ENCODE results near the gene YDJC.

DNA sequence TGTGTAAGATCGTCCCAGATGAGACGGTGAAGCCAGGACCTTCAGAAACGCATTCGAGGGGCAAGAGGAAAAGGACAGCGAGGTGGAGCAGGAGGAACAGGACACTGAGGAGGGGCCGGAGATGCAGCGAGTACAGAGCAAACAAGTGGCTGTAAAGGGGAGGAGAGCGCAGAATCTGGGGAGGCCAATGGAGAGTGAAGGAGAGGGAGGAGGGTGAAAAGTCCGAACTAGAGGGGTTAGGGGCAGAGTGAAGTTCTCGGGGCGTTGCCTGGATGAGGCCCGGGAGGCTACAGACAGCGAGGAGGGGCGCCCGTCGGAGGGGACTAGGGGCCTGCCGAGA, 27.2 kb upstream of the YDJC start:
- TF ChIP-seq EZH2 (conservative IDR thresholded peaks at IDR 0.05; ENCODE audit: low read depth, low read length) (no peak), ZNF556 (CRISPR knock-in tag; IDR thresholded peaks at IDR 0.05; ENCODE audit: borderline replicate concordance) (no peak), CHD2 (IDR thresholded peaks at IDR 0.05; ENCODE audit: low read depth, low read length) (no peak)
- TF ChIP-seq, protein P1, sequence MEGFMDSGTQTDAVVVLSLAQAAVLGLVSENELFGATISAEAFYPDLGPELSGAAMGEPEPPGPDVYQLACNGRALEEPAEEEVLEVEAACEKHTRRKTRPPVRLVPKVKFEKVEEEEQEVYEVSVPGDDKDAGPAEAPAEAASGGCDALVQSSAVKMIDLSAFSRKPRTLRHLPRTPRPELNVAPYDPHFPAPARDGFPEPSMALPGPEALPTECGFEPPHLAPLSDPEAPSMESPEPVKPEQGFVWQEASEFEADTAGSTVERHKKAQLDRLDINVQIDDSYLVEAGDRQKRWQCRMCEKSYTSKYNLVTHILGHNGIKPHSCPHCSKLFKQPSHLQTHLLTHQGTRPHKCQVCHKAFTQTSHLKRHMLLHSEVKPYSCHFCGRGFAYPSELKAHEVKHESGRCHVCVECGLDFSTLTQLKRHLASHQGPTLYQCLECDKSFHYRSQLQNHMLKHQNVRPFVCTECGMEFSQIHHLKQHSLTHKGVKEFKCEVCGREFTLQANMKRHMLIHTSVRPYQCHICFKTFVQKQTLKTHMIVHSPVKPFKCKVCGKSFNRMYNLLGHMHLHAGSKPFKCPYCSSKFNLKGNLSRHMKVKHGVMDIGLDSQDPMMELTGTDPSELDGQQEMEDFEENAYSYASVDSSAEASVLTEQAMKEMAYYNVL (CRISPR knock-in tag; IDR thresholded peaks at IDR 0.05; ENCODE audit: borderline replicate concordance), result no peak
- TF ChIP-seq, protein P2, sequence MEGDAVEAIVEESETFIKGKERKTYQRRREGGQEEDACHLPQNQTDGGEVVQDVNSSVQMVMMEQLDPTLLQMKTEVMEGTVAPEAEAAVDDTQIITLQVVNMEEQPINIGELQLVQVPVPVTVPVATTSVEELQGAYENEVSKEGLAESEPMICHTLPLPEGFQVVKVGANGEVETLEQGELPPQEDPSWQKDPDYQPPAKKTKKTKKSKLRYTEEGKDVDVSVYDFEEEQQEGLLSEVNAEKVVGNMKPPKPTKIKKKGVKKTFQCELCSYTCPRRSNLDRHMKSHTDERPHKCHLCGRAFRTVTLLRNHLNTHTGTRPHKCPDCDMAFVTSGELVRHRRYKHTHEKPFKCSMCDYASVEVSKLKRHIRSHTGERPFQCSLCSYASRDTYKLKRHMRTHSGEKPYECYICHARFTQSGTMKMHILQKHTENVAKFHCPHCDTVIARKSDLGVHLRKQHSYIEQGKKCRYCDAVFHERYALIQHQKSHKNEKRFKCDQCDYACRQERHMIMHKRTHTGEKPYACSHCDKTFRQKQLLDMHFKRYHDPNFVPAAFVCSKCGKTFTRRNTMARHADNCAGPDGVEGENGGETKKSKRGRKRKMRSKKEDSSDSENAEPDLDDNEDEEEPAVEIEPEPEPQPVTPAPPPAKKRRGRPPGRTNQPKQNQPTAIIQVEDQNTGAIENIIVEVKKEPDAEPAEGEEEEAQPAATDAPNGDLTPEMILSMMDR (CRISPR knock-in tag; IDR thresholded peaks at IDR 0.05), result no peak
